Measurements from ENCODE around the gene GABARAP. TPM values are rescaled to one million over a fixed set of nuclear protein-coding genes. Genes with fewer than 3 reads are reported as not detected.
A peak's percentile ranks its signal among the peaks of the same experiment; 100 is the strongest.

The GABARAP gene
- total and polyA plus RNA-seq, 2 of the 13 experiments (the other 11 are each of a cell fraction or from before 2014, with no cell fraction given), result 161 to 310 TPM

- no peak for TF ChIP-seq ZNF646 (CRISPR knock-in tag; IDR thresholded peaks at IDR 0.05)
- TF ChIP-seq, protein P1, sequence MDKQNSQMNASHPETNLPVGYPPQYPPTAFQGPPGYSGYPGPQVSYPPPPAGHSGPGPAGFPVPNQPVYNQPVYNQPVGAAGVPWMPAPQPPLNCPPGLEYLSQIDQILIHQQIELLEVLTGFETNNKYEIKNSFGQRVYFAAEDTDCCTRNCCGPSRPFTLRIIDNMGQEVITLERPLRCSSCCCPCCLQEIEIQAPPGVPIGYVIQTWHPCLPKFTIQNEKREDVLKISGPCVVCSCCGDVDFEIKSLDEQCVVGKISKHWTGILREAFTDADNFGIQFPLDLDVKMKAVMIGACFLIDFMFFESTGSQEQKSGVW (CRISPR knock-in tag; IDR thresholded peaks at IDR 0.05; ENCODE audit: borderline replicate concordance), result no peak
- TF ChIP-seq, protein P2, sequence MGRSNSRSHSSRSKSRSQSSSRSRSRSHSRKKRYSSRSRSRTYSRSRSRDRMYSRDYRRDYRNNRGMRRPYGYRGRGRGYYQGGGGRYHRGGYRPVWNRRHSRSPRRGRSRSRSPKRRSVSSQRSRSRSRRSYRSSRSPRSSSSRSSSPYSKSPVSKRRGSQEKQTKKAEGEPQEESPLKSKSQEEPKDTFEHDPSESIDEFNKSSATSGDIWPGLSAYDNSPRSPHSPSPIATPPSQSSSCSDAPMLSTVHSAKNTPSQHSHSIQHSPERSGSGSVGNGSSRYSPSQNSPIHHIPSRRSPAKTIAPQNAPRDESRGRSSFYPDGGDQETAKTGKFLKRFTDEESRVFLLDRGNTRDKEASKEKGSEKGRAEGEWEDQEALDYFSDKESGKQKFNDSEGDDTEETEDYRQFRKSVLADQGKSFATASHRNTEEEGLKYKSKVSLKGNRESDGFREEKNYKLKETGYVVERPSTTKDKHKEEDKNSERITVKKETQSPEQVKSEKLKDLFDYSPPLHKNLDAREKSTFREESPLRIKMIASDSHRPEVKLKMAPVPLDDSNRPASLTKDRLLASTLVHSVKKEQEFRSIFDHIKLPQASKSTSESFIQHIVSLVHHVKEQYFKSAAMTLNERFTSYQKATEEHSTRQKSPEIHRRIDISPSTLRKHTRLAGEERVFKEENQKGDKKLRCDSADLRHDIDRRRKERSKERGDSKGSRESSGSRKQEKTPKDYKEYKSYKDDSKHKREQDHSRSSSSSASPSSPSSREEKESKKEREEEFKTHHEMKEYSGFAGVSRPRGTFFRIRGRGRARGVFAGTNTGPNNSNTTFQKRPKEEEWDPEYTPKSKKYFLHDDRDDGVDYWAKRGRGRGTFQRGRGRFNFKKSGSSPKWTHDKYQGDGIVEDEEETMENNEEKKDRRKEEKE (IDR thresholded peaks at IDR 0.05), result no peak
- no peak for TF ChIP-seq ZNF337 (CRISPR knock-in tag; IDR thresholded peaks at IDR 0.05; ENCODE audit: borderline replicate concordance, low read depth)
- TF ChIP-seq, protein P3, sequence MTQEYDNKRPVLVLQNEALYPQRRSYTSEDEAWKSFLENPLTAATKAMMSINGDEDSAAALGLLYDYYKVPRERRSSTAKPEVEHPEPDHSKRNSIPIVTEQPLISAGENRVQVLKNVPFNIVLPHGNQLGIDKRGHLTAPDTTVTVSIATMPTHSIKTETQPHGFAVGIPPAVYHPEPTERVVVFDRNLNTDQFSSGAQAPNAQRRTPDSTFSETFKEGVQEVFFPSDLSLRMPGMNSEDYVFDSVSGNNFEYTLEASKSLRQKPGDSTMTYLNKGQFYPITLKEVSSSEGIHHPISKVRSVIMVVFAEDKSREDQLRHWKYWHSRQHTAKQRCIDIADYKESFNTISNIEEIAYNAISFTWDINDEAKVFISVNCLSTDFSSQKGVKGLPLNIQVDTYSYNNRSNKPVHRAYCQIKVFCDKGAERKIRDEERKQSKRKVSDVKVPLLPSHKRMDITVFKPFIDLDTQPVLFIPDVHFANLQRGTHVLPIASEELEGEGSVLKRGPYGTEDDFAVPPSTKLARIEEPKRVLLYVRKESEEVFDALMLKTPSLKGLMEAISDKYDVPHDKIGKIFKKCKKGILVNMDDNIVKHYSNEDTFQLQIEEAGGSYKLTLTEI (CRISPR knock-in tag; conservative IDR thresholded peaks at IDR 0.05), result no peak
- TF ChIP-seq GMEB1 (CRISPR knock-in tag; IDR thresholded peaks at IDR 0.05; ENCODE audit: borderline replicate concordance), result peak; percentile 55; the same call in 1 of the 2 replicates
- TF ChIP-seq SALL2 (CRISPR knock-in tag; IDR thresholded peaks at IDR 0.05), result peak; percentile 59
- no peak for TF ChIP-seq ZNF432 (CRISPR knock-in tag; IDR thresholded peaks at IDR 0.05; ENCODE audit: borderline replicate concordance)
- no peak for TF ChIP-seq DRAP1 (CRISPR knock-in tag; IDR thresholded peaks at IDR 0.05)
- TF ChIP-seq, protein P4, sequence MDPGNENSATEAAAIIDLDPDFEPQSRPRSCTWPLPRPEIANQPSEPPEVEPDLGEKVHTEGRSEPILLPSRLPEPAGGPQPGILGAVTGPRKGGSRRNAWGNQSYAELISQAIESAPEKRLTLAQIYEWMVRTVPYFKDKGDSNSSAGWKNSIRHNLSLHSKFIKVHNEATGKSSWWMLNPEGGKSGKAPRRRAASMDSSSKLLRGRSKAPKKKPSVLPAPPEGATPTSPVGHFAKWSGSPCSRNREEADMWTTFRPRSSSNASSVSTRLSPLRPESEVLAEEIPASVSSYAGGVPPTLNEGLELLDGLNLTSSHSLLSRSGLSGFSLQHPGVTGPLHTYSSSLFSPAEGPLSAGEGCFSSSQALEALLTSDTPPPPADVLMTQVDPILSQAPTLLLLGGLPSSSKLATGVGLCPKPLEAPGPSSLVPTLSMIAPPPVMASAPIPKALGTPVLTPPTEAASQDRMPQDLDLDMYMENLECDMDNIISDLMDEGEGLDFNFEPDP (CRISPR knock-in tag; conservative IDR thresholded peaks at IDR 0.05), result no peak
Measured at GRCh38 chr17:7252176-7253043, 10.2 kb upstream of the GABARAP start, which contains the start of gene ELP5 (continued).
